GM23338 (cell line): ENCODE data around the gene PLA2R1. TPM values are rescaled to one million over a fixed set of nuclear protein-coding genes. Genes with fewer than 3 reads are reported as not detected.

Source experiments
- ATAC-seq: fragments of 200-7000 bp; cut with Tn5 transposase; 3 replicates; pipeline ENCODE4 v1.9.1; 2020
- DNase-seq: peaks from one replicate; pipeline ENCODE4 v3.0.0-alpha.2; 2015; ENCODE audit warnings: low spot score
- H2AFZ ChIP-seq: fragments of 200-600 bp; sonication (generic); 2 replicates; pipeline ENCODE4 v1.8.0; 2016; ENCODE audit warnings: antibody characterized with exemption, mild to moderate bottlenecking, moderate library complexity
- H3F3A ChIP-seq: fragments of 200-600 bp; sonication (generic); replicated peaks from 2 replicates; pipeline ENCODE4 v1.8.0; 2017; ENCODE audit warnings: antibody characterized with exemption, mixed run types, low read depth
- H3K27ac ChIP-seq: fragments of 200-600 bp; sonication (generic); 2 replicates; pipeline ENCODE4 v1.6.1; 2016; ENCODE audit warnings: low read depth
- H3K27me3 ChIP-seq: fragments of 200-600 bp; sonication (generic); 2 replicates; pipeline ENCODE4 v1.8.0; 2016; ENCODE audit warnings: mild to moderate bottlenecking, mixed run types, moderate library complexity; ENCODE audit not compliant: insufficient read depth
- H3K36me3 ChIP-seq: fragments of 200-600 bp; sonication (generic); 2 replicates; pipeline ENCODE4 v1.8.0; 2016; ENCODE audit warnings: mild to moderate bottlenecking; ENCODE audit not compliant: insufficient read depth
- H3K4me1 ChIP-seq: fragments of 200-600 bp; sonication (generic); 2 replicates; pipeline ENCODE4 v1.8.0; 2016; ENCODE audit warnings: mild to moderate bottlenecking, moderate library complexity; ENCODE audit not compliant: insufficient read depth
- H3K4me2 ChIP-seq: fragments of 200-600 bp; sonication (generic); 2 replicates; pipeline ENCODE4 v1.7.1; 2017; ENCODE audit warnings: mixed run types
- H3K4me3 ChIP-seq: fragments of 200-600 bp; sonication (generic); 2 replicates; pipeline ENCODE4 v1.6.1; 2016; ENCODE audit warnings: mixed run types
- H3K79me2 ChIP-seq: fragments of 200-600 bp; sonication (generic); replicated peaks from 2 replicates; pipeline ENCODE4 v1.8.0; 2017; ENCODE audit warnings: mild to moderate bottlenecking; ENCODE audit not compliant: insufficient read depth
- H3K9me2 ChIP-seq: fragments of 200-600 bp; sonication (generic); 2 replicates; pipeline ENCODE4 v1.8.0; 2017; ENCODE audit not compliant: insufficient read depth
- H4K20me1 ChIP-seq: fragments of 200-600 bp; sonication (generic); replicated peaks from 2 replicates; pipeline ENCODE4 v1.8.0; 2017; ENCODE audit warnings: mild to moderate bottlenecking; ENCODE audit not compliant: insufficient read depth
- H3K27ac Mint-ChIP-seq: 2 replicates; pipeline ENCODE4 v1.8.0; 2020; ENCODE audit warnings: inconsistent platforms, mild to moderate bottlenecking, moderate library complexity, mixed read lengths
- H3K27me3 Mint-ChIP-seq: 3 replicates; pipeline ENCODE4 v1.8.0; 2022; ENCODE audit warnings: low read depth, mild to moderate bottlenecking, moderate library complexity, mixed read lengths, inconsistent platforms; ENCODE audit not compliant: insufficient read depth, poor library complexity
- H3K36me3 Mint-ChIP-seq: 3 replicates; pipeline ENCODE4 v1.8.0; 2021; ENCODE audit warnings: low read depth, mild to moderate bottlenecking, inconsistent platforms, moderate library complexity, mixed read lengths
- H3K4me1 Mint-ChIP-seq: 3 replicates; pipeline ENCODE4 v1.8.0; 2020; ENCODE audit warnings: mild to moderate bottlenecking, inconsistent platforms, mixed read lengths
- H3K4me3 Mint-ChIP-seq: 3 replicates; pipeline ENCODE4 v1.8.0; 2021; ENCODE audit warnings: moderate library complexity, mild to moderate bottlenecking, inconsistent platforms, mixed read lengths
- H3K9me3 Mint-ChIP-seq: 3 replicates; pipeline ENCODE4 v1.8.0; 2020; ENCODE audit warnings: moderate library complexity, mild to moderate bottlenecking, inconsistent platforms, mixed read lengths
- polyA plus RNA-seq: library from polyadenylated mRNA; unstranded; fragments of >200 nt; fragmentation: Nextera tagmentation; extraction: Ambion mirVana; gene quantifications from 2 replicates; pipeline ENCODE4 v1.2.1, GENCODE V29; 2016
- total RNA-seq: library from RNA; depleted of rRNA; stranded (reverse); fragments of >200 nt; shearing (Covaris generic); gene quantifications from 2 replicates; pipeline ENCODE4 v1.2.3, GENCODE V29; 2014
- TF ChIP-seq, protein P1 (sequence below), 2 experiments: fragments of 200-600 bp in 1 of 2; sonication (generic) in 1 of 2; conservative IDR thresholded peaks; 2 replicates each; pipeline versions ENCODE4 v1.5.1 to v1.6.1; 2016 to 2017; ENCODE audit warnings: antibody characterized with exemption in 2 of 2, low read depth in 2 of 2, mild to moderate bottlenecking in 2 of 2, moderate library complexity in 1 of 2
- TF ChIP-seq, protein P2 (sequence below): IDR thresholded peaks from one replicate; pipeline ENCODE4 v1.6.1; 2018; ENCODE audit warnings: antibody characterized with exemption; ENCODE audit not compliant: unreplicated experiment
- TF ChIP-seq, protein P3 (sequence below): fragments of 250-450 bp; sonication (Bioruptor Pico); IDR thresholded peaks from 2 replicates; pipeline ENCODE4 v1.5.0; 2020; ENCODE audit warnings: mild to moderate bottlenecking, moderate library complexity

PLA2R1 gene
- total and polyA plus RNA-seq, 2 experiments from 2014 or later = 0.57 to 1.2 TPM

DNA sequence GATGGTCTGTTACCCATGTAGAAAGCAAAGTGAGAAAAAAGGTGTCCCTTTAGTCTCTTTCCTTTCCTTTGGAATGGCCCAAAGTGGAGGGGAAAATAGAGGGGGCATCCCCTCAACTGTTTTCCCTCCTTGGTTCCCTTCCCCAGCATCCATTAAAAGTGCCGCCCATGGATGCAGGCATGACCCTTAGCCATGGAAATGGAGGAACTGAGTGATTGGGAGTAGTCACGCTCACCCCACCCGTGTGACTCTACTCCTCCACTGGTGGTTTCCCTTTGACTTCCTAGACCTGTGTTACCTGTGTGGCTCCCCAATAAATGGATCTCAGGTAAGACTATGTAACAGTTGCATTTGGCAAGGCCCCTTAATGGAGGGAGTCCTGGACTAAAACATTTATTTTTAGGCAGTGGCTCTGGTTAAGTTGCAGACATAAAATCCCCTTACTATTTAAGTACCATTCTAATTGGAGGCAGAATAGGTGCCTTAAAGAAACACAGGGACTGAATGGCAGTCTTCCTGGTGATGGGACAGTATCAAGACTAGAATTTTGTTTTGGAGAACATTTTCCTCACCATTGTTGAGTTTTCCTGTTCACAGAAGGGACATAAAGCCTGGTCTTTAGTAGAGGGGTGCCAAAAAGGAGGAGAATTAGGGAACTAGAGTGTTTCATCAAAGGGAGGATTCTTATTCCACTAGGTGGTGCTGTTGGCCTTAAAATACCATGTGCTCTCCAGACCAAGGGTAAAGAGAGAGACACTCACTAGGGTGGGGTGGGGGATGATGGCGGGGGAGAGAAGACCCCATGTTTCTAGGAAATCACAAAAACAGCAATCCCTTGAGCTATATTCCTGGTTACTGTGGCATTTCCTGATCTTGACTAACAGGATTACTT is 25.7 kb upstream of the PLA2R1 start:
- Mint-ChIP-seq H3K4me3 (no peak overlapping the region), H3K27me3 (no peaks in the 10 kb centered on the region), H3K27ac (no peak overlapping the region), H3K4me1 (no peaks in the 10 kb centered on the region), H3K36me3 (peaks cover 42% of the 10 kb centered on the region), H3K9me3 (peaks cover 84% of the 10 kb centered on the region)
- Histone ChIP-seq H4K20me1 (no peaks in the 10 kb centered on the region), H3K4me1 (no peaks in the 10 kb centered on the region), H3K27me3 (no peaks in the 10 kb centered on the region), H3K4me3 (no peak overlapping the region), H2AFZ (no peak overlapping the region), H3K36me3 (peaks cover 18% of the 10 kb centered on the region; the same call in 1 of the 2 replicates), H3K4me2 (no peak overlapping the region), H3K9me2 (0 out of 2 replicates have a peak, but pooled peaks cover 4% of the 10 kb centered on the region), H3K79me2 (no peaks in the 10 kb centered on the region), H3K27ac (no peak overlapping the region), H3F3A (no peaks in the 10 kb centered on the region)
- peak; percentile 31; the same call in 1 of the 3 replicates for ATAC-seq
- DNase-seq = peak; percentile 26
- TF ChIP-seq, protein P1, sequence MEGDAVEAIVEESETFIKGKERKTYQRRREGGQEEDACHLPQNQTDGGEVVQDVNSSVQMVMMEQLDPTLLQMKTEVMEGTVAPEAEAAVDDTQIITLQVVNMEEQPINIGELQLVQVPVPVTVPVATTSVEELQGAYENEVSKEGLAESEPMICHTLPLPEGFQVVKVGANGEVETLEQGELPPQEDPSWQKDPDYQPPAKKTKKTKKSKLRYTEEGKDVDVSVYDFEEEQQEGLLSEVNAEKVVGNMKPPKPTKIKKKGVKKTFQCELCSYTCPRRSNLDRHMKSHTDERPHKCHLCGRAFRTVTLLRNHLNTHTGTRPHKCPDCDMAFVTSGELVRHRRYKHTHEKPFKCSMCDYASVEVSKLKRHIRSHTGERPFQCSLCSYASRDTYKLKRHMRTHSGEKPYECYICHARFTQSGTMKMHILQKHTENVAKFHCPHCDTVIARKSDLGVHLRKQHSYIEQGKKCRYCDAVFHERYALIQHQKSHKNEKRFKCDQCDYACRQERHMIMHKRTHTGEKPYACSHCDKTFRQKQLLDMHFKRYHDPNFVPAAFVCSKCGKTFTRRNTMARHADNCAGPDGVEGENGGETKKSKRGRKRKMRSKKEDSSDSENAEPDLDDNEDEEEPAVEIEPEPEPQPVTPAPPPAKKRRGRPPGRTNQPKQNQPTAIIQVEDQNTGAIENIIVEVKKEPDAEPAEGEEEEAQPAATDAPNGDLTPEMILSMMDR (conservative IDR thresholded peaks at IDR 0.05; ENCODE audit: low read depth in 2 of 2) = peak; percentile 31 to 49
- TF ChIP-seq, protein P2, sequence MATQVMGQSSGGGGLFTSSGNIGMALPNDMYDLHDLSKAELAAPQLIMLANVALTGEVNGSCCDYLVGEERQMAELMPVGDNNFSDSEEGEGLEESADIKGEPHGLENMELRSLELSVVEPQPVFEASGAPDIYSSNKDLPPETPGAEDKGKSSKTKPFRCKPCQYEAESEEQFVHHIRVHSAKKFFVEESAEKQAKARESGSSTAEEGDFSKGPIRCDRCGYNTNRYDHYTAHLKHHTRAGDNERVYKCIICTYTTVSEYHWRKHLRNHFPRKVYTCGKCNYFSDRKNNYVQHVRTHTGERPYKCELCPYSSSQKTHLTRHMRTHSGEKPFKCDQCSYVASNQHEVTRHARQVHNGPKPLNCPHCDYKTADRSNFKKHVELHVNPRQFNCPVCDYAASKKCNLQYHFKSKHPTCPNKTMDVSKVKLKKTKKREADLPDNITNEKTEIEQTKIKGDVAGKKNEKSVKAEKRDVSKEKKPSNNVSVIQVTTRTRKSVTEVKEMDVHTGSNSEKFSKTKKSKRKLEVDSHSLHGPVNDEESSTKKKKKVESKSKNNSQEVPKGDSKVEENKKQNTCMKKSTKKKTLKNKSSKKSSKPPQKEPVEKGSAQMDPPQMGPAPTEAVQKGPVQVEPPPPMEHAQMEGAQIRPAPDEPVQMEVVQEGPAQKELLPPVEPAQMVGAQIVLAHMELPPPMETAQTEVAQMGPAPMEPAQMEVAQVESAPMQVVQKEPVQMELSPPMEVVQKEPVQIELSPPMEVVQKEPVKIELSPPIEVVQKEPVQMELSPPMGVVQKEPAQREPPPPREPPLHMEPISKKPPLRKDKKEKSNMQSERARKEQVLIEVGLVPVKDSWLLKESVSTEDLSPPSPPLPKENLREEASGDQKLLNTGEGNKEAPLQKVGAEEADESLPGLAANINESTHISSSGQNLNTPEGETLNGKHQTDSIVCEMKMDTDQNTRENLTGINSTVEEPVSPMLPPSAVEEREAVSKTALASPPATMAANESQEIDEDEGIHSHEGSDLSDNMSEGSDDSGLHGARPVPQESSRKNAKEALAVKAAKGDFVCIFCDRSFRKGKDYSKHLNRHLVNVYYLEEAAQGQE = no peak

DNA sequence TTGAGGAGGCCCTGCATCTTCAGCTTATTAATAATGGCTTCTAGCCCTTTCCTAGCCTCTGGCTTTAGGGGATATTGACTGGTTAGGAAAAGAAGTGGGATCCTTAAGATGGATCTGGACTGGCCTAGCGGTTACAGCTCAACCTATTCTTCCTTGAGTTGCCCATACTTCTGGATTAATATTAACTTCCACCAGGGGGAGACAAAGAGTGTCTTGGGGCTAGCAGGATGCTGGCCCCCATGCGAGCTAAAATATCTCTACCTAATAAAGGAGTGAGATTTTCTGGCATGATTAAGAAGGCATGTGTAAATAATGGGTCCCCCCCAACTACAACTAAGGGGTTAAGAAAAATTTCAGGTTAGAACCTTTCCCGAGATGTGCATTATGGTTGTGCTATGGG is 23.2 kb upstream of the PLA2R1 start:
- Histone ChIP-seq H3F3A (no peaks in the 10 kb centered on the region), H2AFZ (no peak overlapping the region), H3K27ac (no peak overlapping the region), H3K27me3 (no peaks in the 10 kb centered on the region), H3K36me3 (peaks cover 18% of the 10 kb centered on the region; the same call in 1 of the 2 replicates), H3K4me2 (no peak overlapping the region), H4K20me1 (no peaks in the 10 kb centered on the region), H3K9me2 (0 out of 2 replicates have a peak, but pooled peaks cover 4% of the 10 kb centered on the region), H3K79me2 (no peaks in the 10 kb centered on the region), H3K4me1 (no peaks in the 10 kb centered on the region), H3K4me3 (no peak overlapping the region)
- H3K27me3 Mint-ChIP-seq = no peaks in the 10 kb centered on the region
- peaks cover 65% of the 10 kb centered on the region for H3K9me3 Mint-ChIP-seq
- no peak overlapping the region for H3K4me3 Mint-ChIP-seq
- H3K36me3 Mint-ChIP-seq = peaks cover 37% of the 10 kb centered on the region
- H3K27ac Mint-ChIP-seq = no peak overlapping the region
- no peak for ATAC-seq
- TF ChIP-seq, protein P1 (conservative IDR thresholded peaks at IDR 0.05; ENCODE audit: low read depth in 2 of 2) = peak; percentile 5 to 54; a peak in 2 of 4 replicates
- TF ChIP-seq, protein P3, sequence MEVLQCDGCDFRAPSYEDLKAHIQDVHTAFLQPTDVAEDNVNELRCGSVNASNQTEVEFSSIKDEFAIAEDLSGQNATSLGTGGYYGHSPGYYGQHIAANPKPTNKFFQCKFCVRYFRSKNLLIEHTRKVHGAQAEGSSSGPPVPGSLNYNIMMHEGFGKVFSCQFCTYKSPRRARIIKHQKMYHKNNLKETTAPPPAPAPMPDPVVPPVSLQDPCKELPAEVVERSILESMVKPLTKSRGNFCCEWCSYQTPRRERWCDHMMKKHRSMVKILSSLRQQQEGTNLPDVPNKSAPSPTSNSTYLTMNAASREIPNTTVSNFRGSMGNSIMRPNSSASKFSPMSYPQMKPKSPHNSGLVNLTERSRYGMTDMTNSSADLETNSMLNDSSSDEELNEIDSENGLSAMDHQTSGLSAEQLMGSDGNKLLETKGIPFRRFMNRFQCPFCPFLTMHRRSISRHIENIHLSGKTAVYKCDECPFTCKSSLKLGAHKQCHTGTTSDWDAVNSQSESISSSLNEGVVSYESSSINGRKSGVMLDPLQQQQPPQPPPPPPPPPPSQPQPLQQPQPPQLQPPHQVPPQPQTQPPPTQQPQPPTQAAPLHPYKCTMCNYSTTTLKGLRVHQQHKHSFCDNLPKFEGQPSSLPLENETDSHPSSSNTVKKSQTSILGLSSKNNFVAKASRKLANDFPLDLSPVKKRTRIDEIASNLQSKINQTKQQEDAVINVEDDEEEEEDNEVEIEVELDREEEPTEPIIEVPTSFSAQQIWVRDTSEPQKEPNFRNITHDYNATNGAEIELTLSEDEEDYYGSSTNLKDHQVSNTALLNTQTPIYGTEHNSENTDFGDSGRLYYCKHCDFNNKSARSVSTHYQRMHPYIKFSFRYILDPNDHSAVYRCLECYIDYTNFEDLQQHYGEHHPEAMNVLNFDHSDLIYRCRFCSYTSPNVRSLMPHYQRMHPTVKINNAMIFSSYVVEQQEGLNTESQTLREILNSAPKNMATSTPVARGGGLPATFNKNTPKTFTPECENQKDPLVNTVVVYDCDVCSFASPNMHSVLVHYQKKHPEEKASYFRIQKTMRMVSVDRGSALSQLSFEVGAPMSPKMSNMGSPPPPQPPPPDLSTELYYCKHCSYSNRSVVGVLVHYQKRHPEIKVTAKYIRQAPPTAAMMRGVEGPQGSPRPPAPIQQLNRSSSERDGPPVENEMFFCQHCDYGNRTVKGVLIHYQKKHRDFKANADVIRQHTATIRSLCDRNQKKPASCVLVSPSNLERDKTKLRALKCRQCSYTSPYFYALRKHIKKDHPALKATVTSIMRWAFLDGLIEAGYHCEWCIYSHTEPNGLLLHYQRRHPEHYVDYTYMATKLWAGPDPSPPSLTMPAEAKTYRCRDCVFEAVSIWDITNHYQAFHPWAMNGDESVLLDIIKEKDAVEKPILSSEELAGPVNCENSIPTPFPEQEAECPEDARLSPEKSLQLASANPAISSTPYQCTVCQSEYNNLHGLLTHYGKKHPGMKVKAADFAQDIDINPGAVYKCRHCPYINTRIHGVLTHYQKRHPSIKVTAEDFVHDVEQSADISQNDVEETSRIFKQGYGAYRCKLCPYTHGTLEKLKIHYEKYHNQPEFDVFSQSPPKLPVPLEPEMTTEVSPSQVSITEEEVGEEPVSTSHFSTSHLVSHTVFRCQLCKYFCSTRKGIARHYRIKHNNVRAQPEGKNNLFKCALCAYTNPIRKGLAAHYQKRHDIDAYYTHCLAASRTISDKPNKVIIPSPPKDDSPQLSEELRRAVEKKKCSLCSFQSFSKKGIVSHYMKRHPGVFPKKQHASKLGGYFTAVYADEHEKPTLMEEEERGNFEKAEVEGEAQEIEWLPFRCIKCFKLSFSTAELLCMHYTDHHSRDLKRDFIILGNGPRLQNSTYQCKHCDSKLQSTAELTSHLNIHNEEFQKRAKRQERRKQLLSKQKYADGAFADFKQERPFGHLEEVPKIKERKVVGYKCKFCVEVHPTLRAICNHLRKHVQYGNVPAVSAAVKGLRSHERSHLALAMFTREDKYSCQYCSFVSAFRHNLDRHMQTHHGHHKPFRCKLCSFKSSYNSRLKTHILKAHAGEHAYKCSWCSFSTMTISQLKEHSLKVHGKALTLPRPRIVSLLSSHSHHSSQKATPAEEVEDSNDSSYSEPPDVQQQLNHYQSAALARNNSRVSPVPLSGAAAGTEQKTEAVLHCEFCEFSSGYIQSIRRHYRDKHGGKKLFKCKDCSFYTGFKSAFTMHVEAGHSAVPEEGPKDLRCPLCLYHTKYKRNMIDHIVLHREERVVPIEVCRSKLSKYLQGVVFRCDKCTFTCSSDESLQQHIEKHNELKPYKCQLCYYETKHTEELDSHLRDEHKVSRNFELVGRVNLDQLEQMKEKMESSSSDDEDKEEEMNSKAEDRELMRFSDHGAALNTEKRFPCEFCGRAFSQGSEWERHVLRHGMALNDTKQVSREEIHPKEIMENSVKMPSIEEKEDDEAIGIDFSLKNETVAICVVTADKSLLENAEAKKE (CRISPR knock-in tag) = no peak
- H3K4me1 Mint-ChIP-seq = no peaks in the 10 kb centered on the region
- peak; percentile 7 for DNase-seq
